KBM-7 (cell line): ENCODE data around the gene MAST4.

ENCODE experiments used
- DNase-seq: peaks from one replicate; pipeline ENCODE4 v3.0.0-alpha.2; 2015
- in situ Hi-C: fragments of 300-500 bp; cut with MboI; formaldehyde crosslinking; loops from 2 replicates; pipeline ENCODE4 v1.14.3; 2020; ENCODE audit warnings: low sequenced_read_pairs, low pct_unique_long_range_greater_than_20kb, mixed read lengths

The MAST4 gene

DNA sequence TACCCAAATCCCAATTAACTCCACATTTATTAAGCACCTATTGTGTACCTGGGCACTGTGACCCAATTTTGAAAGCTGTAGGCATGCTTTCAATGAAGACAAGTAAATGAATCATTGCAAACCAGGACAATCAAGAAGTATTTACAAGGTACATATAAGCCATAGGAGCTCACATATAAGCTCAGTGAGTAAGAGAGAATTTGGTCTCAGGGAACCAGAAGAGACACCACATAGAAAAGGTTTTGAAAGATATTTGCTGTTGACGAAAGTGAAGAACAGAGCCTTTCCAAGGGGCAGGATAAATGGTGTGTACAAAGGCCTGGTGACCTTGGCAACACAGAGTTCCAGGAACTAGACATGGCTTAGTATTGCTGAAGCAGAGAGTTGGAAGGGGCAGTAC, 412.8 kb downstream of the MAST4 start:
- in situ Hi-C loops: no loop called here
- no peak for DNase-seq

GRCh38 chr5:67010684-67011409, 414.7 kb downstream of the MAST4 start:
- peak; percentile 77 for DNase-seq
- in situ Hi-C loops: no loop called here

DNA sequence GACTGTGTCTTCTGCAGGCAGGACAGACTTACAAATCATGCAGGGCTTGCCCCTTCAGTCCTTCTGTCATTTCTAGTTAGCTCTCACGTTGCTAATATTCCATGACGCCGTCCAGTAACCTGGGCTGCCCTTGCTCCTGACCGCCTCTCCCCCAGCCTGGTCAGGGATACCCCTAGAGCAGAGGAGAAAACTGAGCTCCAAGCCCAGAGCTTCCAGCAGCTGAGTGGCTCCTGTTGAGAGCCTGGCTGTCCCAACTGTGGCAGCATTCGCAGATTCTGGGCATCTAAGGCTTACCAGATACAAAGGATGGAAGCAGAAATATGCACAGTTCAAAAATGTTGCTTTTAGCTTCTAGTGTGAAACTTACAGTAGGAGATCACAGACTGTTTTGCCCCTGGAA, 415.2 kb downstream of the MAST4 start:
- no peak for DNase-seq
- in situ Hi-C loops: no loop called here

GRCh38 chr5:67012171-67012570, 416.0 kb downstream of the MAST4 start:
- DNase-seq: no peak
- in situ Hi-C loops: no loop called here

- DNase-seq: no peak
- in situ Hi-C loops: no loop called here
These were observed 417.5 kb downstream of the MAST4 start for GRCh38 chr5:67013719-67014118.

DNA sequence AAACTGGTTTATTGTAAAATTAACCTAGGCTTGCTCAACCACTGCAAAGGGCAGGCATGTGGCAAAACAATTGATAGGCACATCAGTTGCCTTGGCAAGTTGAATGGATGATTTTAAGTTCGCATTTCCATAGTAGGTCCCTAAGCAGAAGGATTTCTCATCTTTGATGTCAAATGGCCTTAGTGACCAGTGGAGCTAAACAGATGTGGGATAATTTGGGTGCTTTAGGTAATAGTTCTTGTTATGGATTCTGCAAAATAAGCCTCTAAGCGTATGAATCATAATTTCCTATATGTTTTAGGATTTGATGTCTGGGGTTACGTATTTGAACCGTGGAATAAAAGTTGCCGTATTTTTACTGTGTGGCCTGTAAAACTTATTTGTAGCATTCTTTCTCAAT, 418.0 kb downstream of the MAST4 start:
- in situ Hi-C loops: no loop called here
- no peak for DNase-seq

DNA sequence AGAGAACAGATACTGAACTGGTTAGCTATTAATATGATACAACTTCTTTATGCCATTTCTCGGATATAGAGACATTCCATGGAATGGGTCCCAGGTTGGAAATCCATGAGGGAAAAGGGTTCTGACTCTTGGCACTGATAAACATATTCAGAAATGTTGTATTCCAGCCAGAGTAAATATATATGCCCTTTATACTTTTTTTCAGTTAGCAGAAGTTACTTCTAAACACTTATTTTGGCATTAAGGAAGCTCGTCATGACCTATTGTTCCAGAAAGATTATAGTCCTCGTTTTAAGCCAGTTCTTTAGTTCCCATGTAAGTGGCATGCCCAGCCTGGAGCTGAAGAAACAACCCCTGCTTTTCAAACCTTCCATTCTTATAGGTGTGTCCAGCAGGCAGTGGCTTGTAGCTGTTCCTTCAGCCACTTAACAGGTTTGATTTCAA, 418.8 kb downstream of the MAST4 start:
- in situ Hi-C loops: no loop called here
- DNase-seq: no peak

- in situ Hi-C loops: no loop called here
- no peak for DNase-seq
These were observed 419.5 kb downstream of the MAST4 start for GRCh38 chr5:67015541-67016191.

DNA sequence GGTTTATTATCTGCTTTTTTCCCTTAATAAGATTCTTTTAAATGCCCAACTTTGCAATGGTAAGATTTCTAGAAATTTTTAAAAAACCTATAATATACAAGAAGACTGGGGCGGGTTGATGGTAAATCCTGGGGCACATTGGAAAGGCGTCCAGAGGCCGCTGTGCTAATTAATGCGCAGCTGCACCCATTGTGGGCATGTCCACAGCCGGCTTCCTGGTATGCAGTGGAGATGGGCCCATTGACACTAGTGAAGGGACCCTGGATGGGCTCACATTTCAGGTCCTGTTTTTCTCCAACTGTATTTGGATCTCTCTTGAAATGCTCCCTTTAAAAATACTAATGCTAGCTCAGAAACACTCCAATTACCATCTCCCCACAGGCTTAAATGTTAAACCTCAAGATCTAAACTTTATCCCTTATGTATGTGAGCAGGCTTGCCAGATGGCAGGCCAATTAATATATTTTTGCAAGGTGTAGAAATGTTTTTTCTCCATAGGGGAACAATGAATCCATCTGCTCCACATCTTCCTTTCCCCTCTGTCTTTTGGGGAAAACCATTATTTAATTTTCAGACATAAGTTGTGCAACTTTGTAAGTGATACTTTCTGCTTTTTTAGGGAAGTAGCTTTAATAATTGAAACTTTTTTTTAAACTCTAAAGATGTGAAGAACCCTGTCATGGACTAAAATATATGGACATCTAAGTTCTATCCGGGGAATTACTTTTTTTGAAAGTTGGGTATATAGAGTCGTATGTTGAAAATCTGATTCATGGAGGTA, 423.1 kb downstream of the MAST4 start:
- DNase-seq: no peak
- in situ Hi-C loops: no loop called here

DNA sequence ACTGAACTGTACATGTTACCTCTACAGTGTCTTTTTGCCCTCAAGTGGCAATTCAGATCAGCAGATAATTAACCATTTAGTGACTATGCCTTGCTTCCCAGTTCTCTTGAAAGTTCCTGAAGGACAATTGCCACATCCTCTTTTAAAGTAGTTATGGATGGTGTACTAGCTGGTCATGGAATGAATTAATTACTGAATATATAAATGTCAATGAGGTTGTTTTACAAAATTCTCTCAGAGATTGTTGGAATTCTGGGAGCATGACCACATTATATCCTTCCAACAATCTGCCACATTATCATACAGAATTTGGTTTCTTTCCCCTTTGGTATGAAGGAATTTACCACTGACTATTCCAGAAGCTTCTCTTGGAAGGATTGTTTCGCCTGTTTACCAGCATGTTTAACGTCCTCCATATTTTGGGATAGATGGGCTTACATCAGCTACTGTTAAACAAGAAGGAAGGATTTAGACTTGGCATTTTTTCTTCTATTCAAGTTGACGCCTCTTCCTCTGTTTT, 424.0 kb downstream of the MAST4 start:
- no peak for DNase-seq
- in situ Hi-C loops: no loop called here

GRCh38 chr5:67021031-67021430, 424.8 kb downstream of the MAST4 start:
- in situ Hi-C loops: no loop called here
- no peak for DNase-seq

- in situ Hi-C loops: no loop called here
- DNase-seq: no peak
These were observed 425.3 kb downstream of the MAST4 start for GRCh38 chr5:67021521-67021920.

DNA sequence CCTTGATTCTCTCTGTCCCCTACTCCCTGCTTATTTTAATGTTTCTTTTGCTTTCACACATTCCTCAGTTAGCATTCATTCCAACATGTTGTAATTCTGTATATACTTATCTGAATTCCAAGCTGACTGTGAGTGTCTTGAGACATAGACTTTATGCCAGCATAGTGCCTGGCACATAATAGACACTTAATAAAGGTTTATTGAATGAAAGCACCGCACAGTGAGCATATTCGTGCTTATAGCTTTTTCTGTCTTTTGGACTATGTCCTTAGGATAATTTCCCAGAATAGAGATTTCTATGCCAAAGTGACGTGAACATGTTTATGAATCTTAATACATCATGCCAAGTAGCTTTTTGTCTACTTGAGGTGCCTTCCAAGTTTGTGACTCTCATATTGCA, 425.8 kb downstream of the MAST4 start:
- in situ Hi-C loops: no loop called here
- no peak for DNase-seq

GRCh38 chr5:67025457-67025856, 429.3 kb downstream of the MAST4 start:
- in situ Hi-C loops: no loop called here
- no peak for DNase-seq

- in situ Hi-C loops: no loop called here
- DNase-seq: no peak
These were observed 430.1 kb downstream of the MAST4 start for GRCh38 chr5:67026278-67026677.

- in situ Hi-C loops: no loop called here
- no peak for DNase-seq
These were observed 431.0 kb downstream of the MAST4 start for GRCh38 chr5:67027171-67027570.

DNA sequence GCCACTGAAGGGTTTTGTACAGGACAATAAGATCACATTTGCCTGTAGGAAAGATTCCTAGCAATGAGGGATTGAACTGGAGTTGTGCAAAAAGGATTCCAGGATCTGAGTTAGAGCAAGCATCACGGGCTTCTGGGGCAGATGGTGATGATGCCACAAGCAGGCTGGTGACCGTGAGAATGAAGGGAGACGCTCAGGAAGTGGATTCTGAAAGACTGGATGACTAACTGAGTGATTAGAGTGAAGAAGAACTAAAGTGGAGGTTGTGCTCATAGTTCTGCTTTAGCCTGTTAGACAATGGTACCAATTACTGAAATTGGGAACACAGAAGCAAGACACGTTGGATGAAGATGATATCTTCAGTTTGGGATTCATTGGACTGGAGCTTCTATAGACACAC, 432.2 kb downstream of the MAST4 start:
- no peak for DNase-seq
- in situ Hi-C loops: no loop called here

GRCh38 chr5:67028941-67029340, 432.7 kb downstream of the MAST4 start:
- in situ Hi-C loops: no loop called here
- DNase-seq: no peak

DNA sequence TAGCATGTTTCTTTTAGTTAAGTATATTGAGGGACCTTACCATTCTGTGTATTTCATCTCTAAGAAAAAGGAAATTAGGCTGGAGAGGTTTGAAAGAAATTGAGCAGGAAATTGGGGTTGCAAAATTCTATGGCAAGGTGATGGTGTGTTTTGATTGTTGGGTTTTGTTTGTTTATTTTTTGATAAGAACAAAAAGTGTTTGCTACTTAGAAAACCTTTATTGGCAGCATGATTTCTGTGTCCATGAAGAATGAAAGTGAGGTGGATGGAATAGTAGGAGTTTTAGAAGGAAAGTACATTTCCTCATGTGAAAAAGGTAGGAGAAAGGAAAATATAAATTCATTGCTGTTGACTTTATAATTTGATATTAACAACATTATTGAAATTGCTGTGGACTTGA, 433.3 kb downstream of the MAST4 start:
- DNase-seq: no peak
- in situ Hi-C loops: no loop called here
